CD4-positive, alpha-beta memory T cell (primary cell): Measurements from ENCODE around the gene CENPS. TPM values are rescaled to one million over a fixed set of nuclear protein-coding genes. Genes with fewer than 3 reads are reported as not detected.

Experiments used
- CTCF ChIA-PET: fragments of 350-600 bp; sonication (Branson Sonifier 250); formaldehyde crosslinking; loops from one replicate; lab custom pipeline; 2021; ENCODE audit warnings: inconsistent platforms; ENCODE audit not compliant: partially characterized antibody; lab: Charles Lee
- POLR2A ChIA-PET: fragments of 350-600 bp; sonication (Branson Sonifier 250); formaldehyde crosslinking; loops from one replicate; lab custom pipeline; 2021; ENCODE audit not compliant: partially characterized antibody; lab: Charles Lee
- DNase-seq, 5 donors: peaks; one replicate each; pipeline versions ENCODE4 v3.0.0 to v3.0.0-alpha.2; 2020 to 2022; ENCODE audit warnings: mixed read lengths in 1 of 5
- H3K27ac ChIP-seq: one replicate; pipeline ENCODE4 v1.7.0; 2013; ENCODE audit warnings: low read depth, low read length
- H3K27me3 ChIP-seq: 2 replicates; pipeline ENCODE4 v1.7.0; 2013; ENCODE audit warnings: mild to moderate bottlenecking, low read length, moderate library complexity; ENCODE audit not compliant: insufficient read depth
- H3K36me3 ChIP-seq: 2 replicates; pipeline ENCODE4 v1.7.0; 2013; ENCODE audit warnings: mild to moderate bottlenecking, low read length, moderate library complexity; ENCODE audit not compliant: insufficient read depth
- H3K4me1 ChIP-seq: 2 replicates; pipeline ENCODE4 v1.7.0; 2013; ENCODE audit warnings: mild to moderate bottlenecking, low read length, moderate library complexity; ENCODE audit not compliant: insufficient read depth
- H3K4me3 ChIP-seq, 2 donors: one replicate each; pipeline ENCODE4 v1.7.0; 2013; ENCODE audit warnings: low read length in 2 of 2, mild to moderate bottlenecking in 1 of 2
- H3K9me3 ChIP-seq, 2 donors: one replicate each; pipeline ENCODE4 v1.7.0; 2013; ENCODE audit warnings: low read length in 2 of 2, control low read depth in 1 of 2; ENCODE audit not compliant: control insufficient read depth in 1 of 2
- H3K27ac Mint-ChIP-seq, 7 donors: one replicate each; pipeline ENCODE4 v1.8.0; 2020 to 2021; ENCODE audit warnings: mixed read lengths in 7 of 7, mild to moderate bottlenecking in 6 of 7, inconsistent platforms in 3 of 7, moderate library complexity in 3 of 7
- H3K27me3 Mint-ChIP-seq, 2 donors: one replicate each; pipeline ENCODE4 v1.8.0; 2020 to 2021; ENCODE audit warnings: mixed read lengths in 2 of 2
- H3K36me3 Mint-ChIP-seq, 2 donors: one replicate each; pipeline ENCODE4 v1.8.0; 2020 to 2021; ENCODE audit warnings: mixed read lengths in 2 of 2, inconsistent platforms in 1 of 2, mild to moderate bottlenecking in 1 of 2
- H3K4me1 Mint-ChIP-seq, 4 donors: one replicate each; pipeline ENCODE4 v1.8.0; 2020 to 2021; ENCODE audit warnings: mixed read lengths in 4 of 4, mild to moderate bottlenecking in 1 of 4
- H3K4me3 Mint-ChIP-seq, 8 donors: one replicate each; pipeline ENCODE4 v1.8.0; 2020 to 2021; ENCODE audit warnings: mixed read lengths in 8 of 8, mild to moderate bottlenecking in 7 of 8, moderate library complexity in 6 of 8, inconsistent platforms in 3 of 8
- H3K9me3 Mint-ChIP-seq, 8 donors: one replicate each; pipeline ENCODE4 v1.8.0; 2020 to 2021; ENCODE audit warnings: mixed read lengths in 8 of 8, mild to moderate bottlenecking in 5 of 8, inconsistent platforms in 3 of 8, moderate library complexity in 1 of 8
- intact Hi-C: fragments of 100-400 bp; cut with micrococcal nuclease; formaldehyde crosslinking; loops from one replicate; pipeline ENCODE4 v1.15.1; 2023
- polyA plus RNA-seq, 2 donors: library from polyadenylated mRNA; unstranded; fragments of 300-500 nt; fragmentation: Illumina TruSeq; gene quantifications; one replicate each; pipeline ENCODE4 v1.2.3, GENCODE V29; 2021
- total RNA-seq, 2 experiments: library from RNA; stranded (reverse); gene quantifications; one replicate each; pipeline ENCODE4 v1.2.3, GENCODE V29; 2021

The CENPS gene
- total and polyA plus RNA-seq, 4 experiments from 2014 or later: 6.4 to 14.6 (median 7.5) TPM

- Mint-ChIP-seq H3K4me1 (peaks cover 0 to 8% (median 3%) of the 10 kb centered on the region in 4 donors), H3K36me3 (peaks cover 24 to 31% of the 10 kb centered on the region in 2 donors), H3K9me3 (no peaks in the 10 kb centered on the region), H3K27ac (no peak overlapping the region), H3K27me3 (no peaks in the 10 kb centered on the region), H3K4me3 (no peak overlapping the region)
- H3K4me1 ChIP-seq: no peaks in the 10 kb centered on the region
- CTCF ChIA-PET: no interaction called here
- H3K27ac ChIP-seq: no peak overlapping the region
- H3K36me3 ChIP-seq: peaks cover 18% of the 10 kb centered on the region
- no peak for DNase-seq
- H3K4me3 ChIP-seq: no peak overlapping the region
- POLR2A ChIA-PET: no interaction called here
- intact Hi-C loops: no loop called here
- no peaks in the 10 kb centered on the region for H3K9me3 ChIP-seq
- H3K27me3 ChIP-seq: no peaks in the 10 kb centered on the region
These were observed 29.0 kb downstream of the CENPS start for GRCh38 chr1:10459184-10459583.

- peak overlapping the region in 1 of 7 donors; percentile 41 for H3K27ac Mint-ChIP-seq
These were observed 36.8 kb downstream of the CENPS start for GRCh38 chr1:10467078-10467477.

GRCh38 chr1:10470043-10470442 is 39.8 kb downstream of the CENPS start:
- peaks cover 33% of the 10 kb centered on the region for H3K4me1 ChIP-seq
- H3K4me3 ChIP-seq: no peak overlapping the region
- Mint-ChIP-seq H3K36me3 (peaks cover 13 to 33% of the 10 kb centered on the region in 2 donors), H3K27ac (no peak overlapping the region), H3K27me3 (no peaks in the 10 kb centered on the region), H3K9me3 (no peaks in the 10 kb centered on the region), H3K4me1 (peaks cover 14 to 35% (median 26%) of the 10 kb centered on the region in 4 donors), H3K4me3 (no peak overlapping the region)
- H3K9me3 ChIP-seq: no peaks in the 10 kb centered on the region
- no peaks in the 10 kb centered on the region for H3K27me3 ChIP-seq
- peaks cover 18% of the 10 kb centered on the region for H3K36me3 ChIP-seq
- no peak overlapping the region for H3K27ac ChIP-seq
- ChIA-PET CTCF (no interaction called here), POLR2A (no interaction called here)
- intact Hi-C loops: loop anchor here (5.0 kb wide), 1 partner anchor 558 kb away; the partner anchor contains the start of gene CTNNBIP1
- DNase-seq: no peak

More at GRCh38 chr1:10467078-10467477, 36.8 kb downstream of the CENPS start:
- peaks cover 28 to 49% of the 10 kb centered on the region in 2 donors for H3K36me3 Mint-ChIP-seq
- H3K4me3 ChIP-seq: no peak overlapping the region
- no peaks in the 10 kb centered on the region for H3K27me3 Mint-ChIP-seq
- ChIA-PET POLR2A (interaction anchor here (0.7 kb wide), 1 partner anchor 38 kb away, joined by 5 read pairs; no protein-coding TSS in a partner anchor), CTCF (interaction anchor here (1.0 kb wide), 1 partner anchor 27 kb away, joined by 3 read pairs; no protein-coding TSS in a partner anchor)
- no peak overlapping the region for H3K4me3 Mint-ChIP-seq
- H3K9me3 Mint-ChIP-seq: no peaks in the 10 kb centered on the region
- H3K36me3 ChIP-seq: peaks cover 32% of the 10 kb centered on the region
- intact Hi-C loops: no loop called here
- H3K4me1 Mint-ChIP-seq: peaks cover 7 to 13% (median 11%) of the 10 kb centered on the region in 4 donors
- DNase-seq: no peak
- H3K4me1 ChIP-seq: peaks cover 11% of the 10 kb centered on the region
- no peak overlapping the region for H3K27ac ChIP-seq
- no peaks in the 10 kb centered on the region for H3K9me3 ChIP-seq
- no peaks in the 10 kb centered on the region for H3K27me3 ChIP-seq

GRCh38 chr1:10471411-10472219 is 41.4 kb downstream of the CENPS start:
- H3K27me3 ChIP-seq: no peaks in the 10 kb centered on the region
- no peaks in the 10 kb centered on the region for H3K9me3 ChIP-seq
- peaks cover 27 to 51% (median 39%) of the 10 kb centered on the region in 4 donors for H3K4me1 Mint-ChIP-seq
- intact Hi-C loops: loop anchor here (1.0 to 5.0 kb wide), 3 partner anchors 41 to 559 kb away; partner anchors contain the start of genes CENPS, CTNNBIP1 and UBE4B
- H3K36me3 ChIP-seq: peaks cover 13% of the 10 kb centered on the region
- DNase-seq: no peak
- H3K27ac Mint-ChIP-seq: peak overlapping the region; percentile 83 to 94 (median 89)
- ChIA-PET POLR2A (interaction anchor here (0.9 kb wide), 1 partner anchor 1438 kb away, joined by 3 read pairs; no protein-coding TSS in a partner anchor), CTCF (interaction anchor here (0.6 to 2.1 kb wide), 2 partner anchors 22 to 42 kb away, joined by 3 to 7 read pairs; no protein-coding TSS in a partner anchor)
- no peaks in the 10 kb centered on the region for H3K9me3 Mint-ChIP-seq
- peaks cover 13 to 34% of the 10 kb centered on the region in 2 donors for H3K36me3 Mint-ChIP-seq
- peaks cover 47% of the 10 kb centered on the region for H3K4me1 ChIP-seq
- no peaks in the 10 kb centered on the region for H3K27me3 Mint-ChIP-seq
- peak overlapping the region; percentile 91 to 95 (median 92) for H3K4me3 Mint-ChIP-seq
- H3K4me3 ChIP-seq: peak overlapping the region; percentile 64 to 84
- peak overlapping the region; percentile 68 for H3K27ac ChIP-seq

GRCh38 chr1:10472220-10473144 is 42.2 kb downstream of the CENPS start, which contains the start of gene DFFA:
DFFA (minus strand) TSS chr1:10472529; CDS start chr1:10472458, 71 bp downstream.
- H3K4me1 Mint-ChIP-seq: peaks cover 32 to 53% (median 43%) of the 10 kb centered on the region in 4 donors
- H3K36me3 Mint-ChIP-seq: peaks cover 10 to 30% of the 10 kb centered on the region in 2 donors
- intact Hi-C loops: loop anchor here (1.0 to 5.0 kb wide), 3 partner anchors 42 to 560 kb away; partner anchors contain the start of genes CENPS, CTNNBIP1 and UBE4B
- H3K27ac Mint-ChIP-seq: peak within 1 kb of the TSS; percentile 83 to 94 (median 89)
- peak; percentile 86 to 96 (median 88) for DNase-seq
- Histone ChIP-seq H3K27me3 (no peaks in the 10 kb centered on the region), H3K27ac (peak within 1 kb of the TSS; percentile 68), H3K4me3 (peak within 1 kb of the TSS; percentile 64 to 84), H3K36me3 (peaks cover 13% of the 10 kb centered on the region), H3K4me1 (peaks cover 50% of the 10 kb centered on the region), H3K9me3 (no peaks in the 10 kb centered on the region)
- no peaks in the 10 kb centered on the region for H3K9me3 Mint-ChIP-seq
- ChIA-PET CTCF (interaction anchor here (2.1 kb wide), 1 partner anchor 22 kb away, joined by 7 read pairs; no protein-coding TSS in a partner anchor), POLR2A (interaction anchor here (0.9 kb wide), 1 partner anchor 1437 kb away, joined by 3 read pairs; no protein-coding TSS in a partner anchor)
- no peaks in the 10 kb centered on the region for H3K27me3 Mint-ChIP-seq
- H3K4me3 Mint-ChIP-seq: peak within 1 kb of the TSS; percentile 91 to 95 (median 92)

- Histone ChIP-seq H3K27ac (no peak overlapping the region), H3K9me3 (no peaks in the 10 kb centered on the region), H3K4me3 (peak overlapping the region in 1 of 2 donors; percentile 64), H3K27me3 (no peaks in the 10 kb centered on the region), H3K4me1 (peaks cover 50% of the 10 kb centered on the region), H3K36me3 (peaks cover 10% of the 10 kb centered on the region)
- ChIA-PET POLR2A (no interaction called here), CTCF (no interaction called here)
- intact Hi-C loops: loop anchor here (2.0 to 5.0 kb wide), 2 partner anchors 440 to 561 kb away; partner anchors contain the start of genes CTNNBIP1 and UBE4B
- Mint-ChIP-seq H3K4me1 (peaks cover 34 to 54% (median 44%) of the 10 kb centered on the region in 4 donors), H3K4me3 (peak overlapping the region in 7 of 8 donors; percentile 29 to 94 (median 92)), H3K9me3 (no peaks in the 10 kb centered on the region), H3K27ac (peak overlapping the region in 3 of 7 donors; percentile 83 to 94 (median 88)), H3K36me3 (peaks cover 2 to 24% of the 10 kb centered on the region in 2 donors), H3K27me3 (no peaks in the 10 kb centered on the region)
- DNase-seq: no peak
These were observed 43.0 kb downstream of the CENPS start for GRCh38 chr1:10473145-10473765.
